ENCODE data around the gene EDARADD.

The EDARADD gene

GRCh38 chr1:236515443-236515958 lies 121.4 kb downstream of the EDARADD start:
- Histone ChIP-seq H3K56ac (ENCODE audit: low read length) (no peak overlapping the region), H3K4me1 (ENCODE audit: control insufficient read depth, low read depth, low read length) (no peaks in the 10 kb centered on the region), H3K79me2 (ENCODE audit: control insufficient read depth, insufficient read depth, low read length) (no peaks in the 10 kb centered on the region), H4K5ac (ENCODE audit: low read length) (no peak overlapping the region), H2AK5ac (ENCODE audit: low read length) (no peak overlapping the region), H2BK15ac (replicated peaks; ENCODE audit: low read depth) (no peak overlapping the region), H3K4ac (ENCODE audit: low read depth, low read length) (no peak overlapping the region), H3K18ac (ENCODE audit: low read length) (no peak overlapping the region), H3K79me1 (ENCODE audit: low read length) (no peaks in the 10 kb centered on the region), H4K8ac (ENCODE audit: low read depth, low read length) (no peak overlapping the region), H2BK120ac (ENCODE audit: low read depth, low read length) (no peak overlapping the region), H3K27ac (ENCODE audit: low read depth, low read length) (no peak overlapping the region), H3K27me3 (ENCODE audit: insufficient read depth, low read length, poor library complexity) (no peaks in the 10 kb centered on the region), H3K9ac (ENCODE audit: low read length) (no peak overlapping the region), H3K23ac (ENCODE audit: low read length) (no peak overlapping the region), H3K4me3 (ENCODE audit: low read length) (no peak overlapping the region), H3K4me2 (ENCODE audit: low read length) (no peak overlapping the region), H2BK5ac (ENCODE audit: low read length) (no peak overlapping the region), H3K36me3 (ENCODE audit: control insufficient read depth, insufficient read depth, low read length) (no peaks in the 10 kb centered on the region)
- WGBS (ENCODE audit: extremely low coverage, insufficient coverage, low lambda C conversion rate): no CpG with 5 or more reads among the region's 4 CpGs
- DNase-seq: no peak

- no peak overlapping the region for H3K56ac ChIP-seq (ENCODE audit: low read length)
- H2BK15ac ChIP-seq (replicated peaks; ENCODE audit: low read depth): no peak overlapping the region
- no peak overlapping the region for H3K9ac ChIP-seq (ENCODE audit: low read length)
- DNase-seq: no peak
- no peaks in the 10 kb centered on the region for H3K27me3 ChIP-seq (ENCODE audit: insufficient read depth, low read length, poor library complexity)
- no peak overlapping the region for H3K18ac ChIP-seq (ENCODE audit: low read length)
- H3K23ac ChIP-seq (ENCODE audit: low read length): no peak overlapping the region
- no peak overlapping the region for H3K4ac ChIP-seq (ENCODE audit: low read depth, low read length)
- H3K4me1 ChIP-seq (ENCODE audit: control insufficient read depth, low read depth, low read length): no peaks in the 10 kb centered on the region
- H3K4me3 ChIP-seq (ENCODE audit: low read length): no peak overlapping the region
- H2BK120ac ChIP-seq (ENCODE audit: low read depth, low read length): peak overlapping the region; percentile 9
- WGBS (ENCODE audit: extremely low coverage, insufficient coverage, low lambda C conversion rate): no CpG with 5 or more reads among the region's 8 CpGs
- H4K5ac ChIP-seq (ENCODE audit: low read length): no peak overlapping the region
- H3K79me1 ChIP-seq (ENCODE audit: low read length): no peaks in the 10 kb centered on the region
- no peak overlapping the region for H3K27ac ChIP-seq (ENCODE audit: low read depth, low read length)
- H3K36me3 ChIP-seq (ENCODE audit: control insufficient read depth, insufficient read depth, low read length): no peaks in the 10 kb centered on the region
- no peak overlapping the region for H4K8ac ChIP-seq (ENCODE audit: low read depth, low read length)
- H2AK5ac ChIP-seq (ENCODE audit: low read length): no peak overlapping the region
- no peak overlapping the region for H3K4me2 ChIP-seq (ENCODE audit: low read length)
- H2BK5ac ChIP-seq (ENCODE audit: low read length): no peak overlapping the region
- no peaks in the 10 kb centered on the region for H3K79me2 ChIP-seq (ENCODE audit: control insufficient read depth, insufficient read depth, low read length)
Observed at GRCh38 chr1:236516929-236517704, 123.0 kb downstream of the EDARADD start.

GRCh38 chr1:236518322-236518721 lies 124.2 kb downstream of the EDARADD start:
- DNase-seq: no peak
- Histone ChIP-seq H3K79me1 (ENCODE audit: low read length) (no peaks in the 10 kb centered on the region), H3K4ac (ENCODE audit: low read depth, low read length) (no peak overlapping the region), H2BK5ac (ENCODE audit: low read length) (no peak overlapping the region), H3K27ac (ENCODE audit: low read depth, low read length) (no peak overlapping the region), H2BK15ac (replicated peaks; ENCODE audit: low read depth) (no peak overlapping the region), H3K56ac (ENCODE audit: low read length) (no peak overlapping the region), H3K9ac (ENCODE audit: low read length) (no peak overlapping the region), H4K8ac (ENCODE audit: low read depth, low read length) (no peak overlapping the region), H2BK120ac (ENCODE audit: low read depth, low read length) (no peak overlapping the region), H3K4me2 (ENCODE audit: low read length) (no peak overlapping the region), H3K79me2 (ENCODE audit: control insufficient read depth, insufficient read depth, low read length) (no peaks in the 10 kb centered on the region), H3K23ac (ENCODE audit: low read length) (no peak overlapping the region), H3K4me1 (ENCODE audit: control insufficient read depth, low read depth, low read length) (no peaks in the 10 kb centered on the region), H3K36me3 (ENCODE audit: control insufficient read depth, insufficient read depth, low read length) (no peaks in the 10 kb centered on the region), H3K18ac (ENCODE audit: low read length) (no peak overlapping the region), H3K27me3 (ENCODE audit: insufficient read depth, low read length, poor library complexity) (no peaks in the 10 kb centered on the region), H3K4me3 (ENCODE audit: low read length) (no peak overlapping the region), H2AK5ac (ENCODE audit: low read length) (no peak overlapping the region), H4K5ac (ENCODE audit: low read length) (no peak overlapping the region)
- WGBS (ENCODE audit: extremely low coverage, insufficient coverage, low lambda C conversion rate): no CpG with 5 or more reads among the region's 5 CpGs

GRCh38 chr1:236520445-236521005 lies 126.4 kb downstream of the EDARADD start:
- no peak overlapping the region for H3K56ac ChIP-seq (ENCODE audit: low read length)
- H4K8ac ChIP-seq (ENCODE audit: low read depth, low read length): no peak overlapping the region
- no CpG with 5 or more reads among the region's 4 CpGs for WGBS (ENCODE audit: extremely low coverage, insufficient coverage, low lambda C conversion rate)

GRCh38 chr1:236522937-236523703 lies 129.0 kb downstream of the EDARADD start:
- Histone ChIP-seq H2BK120ac (ENCODE audit: low read depth, low read length) (no peak overlapping the region), H3K4ac (ENCODE audit: low read depth, low read length) (peak overlapping the region; percentile 40), H3K56ac (ENCODE audit: low read length) (peak overlapping the region; percentile 86), H4K8ac (ENCODE audit: low read depth, low read length) (no peak overlapping the region), H3K36me3 (ENCODE audit: control insufficient read depth, insufficient read depth, low read length) (no peaks in the 10 kb centered on the region), H2AK5ac (ENCODE audit: low read length) (no peak overlapping the region), H3K79me2 (ENCODE audit: control insufficient read depth, insufficient read depth, low read length) (no peaks in the 10 kb centered on the region), H2BK15ac (replicated peaks; ENCODE audit: low read depth) (no peak overlapping the region), H3K27ac (ENCODE audit: low read depth, low read length) (no peak overlapping the region), H3K4me1 (ENCODE audit: control insufficient read depth, low read depth, low read length) (no peaks in the 10 kb centered on the region), H3K27me3 (ENCODE audit: insufficient read depth, low read length, poor library complexity) (no peaks in the 10 kb centered on the region), H3K18ac (ENCODE audit: low read length) (no peak overlapping the region), H3K4me3 (ENCODE audit: low read length) (peak overlapping the region; percentile 69), H2BK5ac (ENCODE audit: low read length) (no peak overlapping the region), H3K9ac (ENCODE audit: low read length) (peak overlapping the region; percentile 57), H3K4me2 (ENCODE audit: low read length) (peak overlapping the region; percentile 82), H3K23ac (ENCODE audit: low read length) (no peak overlapping the region), H4K5ac (ENCODE audit: low read length) (no peak overlapping the region), H3K79me1 (ENCODE audit: low read length) (no peaks in the 10 kb centered on the region)
- no CpG with 5 or more reads among the region's 26 CpGs for WGBS (ENCODE audit: extremely low coverage, insufficient coverage, low lambda C conversion rate)
- no peak for DNase-seq

More at GRCh38 chr1:236520445-236521005, 126.4 kb downstream of the EDARADD start:
- peak; percentile 60 for DNase-seq
- no peak overlapping the region for H2BK120ac ChIP-seq (ENCODE audit: low read depth, low read length)
- no peaks in the 10 kb centered on the region for H3K27me3 ChIP-seq (ENCODE audit: insufficient read depth, low read length, poor library complexity)
- H3K4me1 ChIP-seq (ENCODE audit: control insufficient read depth, low read depth, low read length): no peaks in the 10 kb centered on the region
- no peak overlapping the region for H3K4me2 ChIP-seq (ENCODE audit: low read length)
- H2BK15ac ChIP-seq (replicated peaks; ENCODE audit: low read depth): no peak overlapping the region
- H3K23ac ChIP-seq (ENCODE audit: low read length): no peak overlapping the region
- no peaks in the 10 kb centered on the region for H3K79me2 ChIP-seq (ENCODE audit: control insufficient read depth, insufficient read depth, low read length)
- no peak overlapping the region for H3K4ac ChIP-seq (ENCODE audit: low read depth, low read length)
- H3K4me3 ChIP-seq (ENCODE audit: low read length): no peak overlapping the region
- no peak overlapping the region for H3K27ac ChIP-seq (ENCODE audit: low read depth, low read length)
- no peak overlapping the region for H2AK5ac ChIP-seq (ENCODE audit: low read length)
- no peak overlapping the region for H3K9ac ChIP-seq (ENCODE audit: low read length)
- no peak overlapping the region for H4K5ac ChIP-seq (ENCODE audit: low read length)
- H2BK5ac ChIP-seq (ENCODE audit: low read length): no peak overlapping the region
- no peak overlapping the region for H3K18ac ChIP-seq (ENCODE audit: low read length)
- H3K79me1 ChIP-seq (ENCODE audit: low read length): no peaks in the 10 kb centered on the region
- H3K36me3 ChIP-seq (ENCODE audit: control insufficient read depth, insufficient read depth, low read length): no peaks in the 10 kb centered on the region
